HEK293 (cell line): ENCODE data around the gene CALCOCO2.

Experiments
- CTCF ChIA-PET: fragments of 350-600 bp; formaldehyde crosslinking; extraction: SDS; loops from one replicate; lab custom pipeline; 2021; ENCODE audit warnings: antibody characterized with exemption; lab: Yijun Ruan, JAX
- POLR2A ChIA-PET: fragments of 300-600 bp; formaldehyde crosslinking; extraction: SDS; loops from one replicate; lab custom pipeline; 2020; ENCODE audit warnings: antibody characterized with exemption, inconsistent platforms; lab: Yijun Ruan, JAX
- H3K27ac ChIP-seq: fragments of 200-500 bp; sonication (Bioruptor generic); 2 replicates; pipeline ENCODE4 v1.5.1; 2014; ENCODE audit warnings: low read depth, low read length, control low read depth, inconsistent platforms; ENCODE audit errors: extremely low read depth
- H3K36me3 ChIP-seq, 2 experiments: fragments of 200-500 bp in 1 of 2; sonication (Bioruptor generic) in 1 of 2; 1 replicate in 1 of 2; 2 replicates in 1 of 2; pipeline ENCODE4 v1.5.1; 2014 to 2017; ENCODE audit warnings: inconsistent platforms in 2 of 2, low read length in 2 of 2; ENCODE audit not compliant: control insufficient read depth in 2 of 2, insufficient read depth in 1 of 2
- H3K4me1 ChIP-seq: fragments of 200-500 bp; sonication (Bioruptor generic); 2 replicates; pipeline ENCODE4 v1.5.1; 2014; ENCODE audit warnings: mild to moderate bottlenecking, low read length, inconsistent platforms; ENCODE audit not compliant: control insufficient read depth, insufficient read depth
- H3K4me3 ChIP-seq: 2 replicates; pipeline ENCODE4 v1.5.1; 2011; ENCODE audit warnings: low read depth, mild to moderate bottlenecking, control low read depth, low read length, moderate library complexity
- H3K9me3 ChIP-seq: fragments of 200-500 bp; sonication (Bioruptor generic); 2 replicates; pipeline ENCODE4 v1.5.1; 2014; ENCODE audit warnings: low read depth, low read length, inconsistent platforms; ENCODE audit not compliant: control insufficient read depth, insufficient read depth
- BCL11A ChIP-seq: fragments of 450-650 bp; formaldehyde crosslinking; IDR thresholded peaks from 2 replicates; pipeline ENCODE4 v1.5.1; 2016; ENCODE audit warnings: low read depth, missing biosample characterization, missing genetic modification characterization
- GLIS1 ChIP-seq: fragments of 450-650 bp; formaldehyde crosslinking; IDR thresholded peaks from 2 replicates; pipeline ENCODE4 v1.5.1; 2016; ENCODE audit warnings: missing biosample characterization, missing genetic modification characterization
- HOXA7 ChIP-seq: sonication (generic); formaldehyde crosslinking; IDR thresholded peaks from 2 replicates; pipeline ENCODE4 v1.8.1; 2022; ENCODE audit warnings: missing genetic modification reagents, borderline replicate concordance
- IKZF3 ChIP-seq: fragments of 450-650 bp; IDR thresholded peaks from 2 replicates; pipeline ENCODE4 v1.5.0; 2018; ENCODE audit warnings: missing biosample characterization, mild to moderate bottlenecking, missing genetic modification characterization, moderate library complexity
- KLF16 ChIP-seq: fragments of 450-650 bp; formaldehyde crosslinking; IDR thresholded peaks from 2 replicates; pipeline ENCODE4 v1.5.1; 2017; ENCODE audit warnings: missing biosample characterization, missing genetic modification characterization
- KLF8 ChIP-seq: fragments of 450-650 bp; formaldehyde crosslinking; IDR thresholded peaks from 2 replicates; pipeline ENCODE4 v1.5.1; 2016; ENCODE audit warnings: missing biosample characterization, missing genetic modification characterization
- PRDM1 ChIP-seq: fragments of 450-650 bp; formaldehyde crosslinking; IDR thresholded peaks from 2 replicates; pipeline ENCODE4; 2016; ENCODE audit warnings: missing biosample characterization, missing genetic modification characterization
- RBAK ChIP-seq: fragments of 450-650 bp; formaldehyde crosslinking; IDR thresholded peaks from 2 replicates; pipeline ENCODE4 v1.5.1; 2016; ENCODE audit warnings: missing biosample characterization, missing genetic modification characterization
- ZBTB48 ChIP-seq: fragments of 450-650 bp; formaldehyde crosslinking; IDR thresholded peaks from 2 replicates; pipeline ENCODE4 v1.5.1; 2016; ENCODE audit warnings: missing biosample characterization, missing genetic modification characterization
- ZBTB8A ChIP-seq: fragments of 450-650 bp; formaldehyde crosslinking; IDR thresholded peaks from 2 replicates; pipeline ENCODE4 v1.5.1; 2016; ENCODE audit warnings: missing biosample characterization, missing genetic modification characterization
- ZEB2 ChIP-seq: fragments of 450-650 bp; formaldehyde crosslinking; IDR thresholded peaks from 2 replicates; pipeline ENCODE4 v1.5.1; 2016; ENCODE audit warnings: missing biosample characterization, missing genetic modification characterization
- ZFHX2 ChIP-seq: fragments of 450-650 bp; formaldehyde crosslinking; conservative IDR thresholded peaks from 2 replicates; pipeline ENCODE4 v1.5.1; 2016; ENCODE audit warnings: missing biosample characterization, missing genetic modification characterization
- ZFP69B ChIP-seq: fragments of 450-650 bp; formaldehyde crosslinking; IDR thresholded peaks from 2 replicates; pipeline ENCODE4 v1.5.1; 2016; ENCODE audit warnings: missing biosample characterization, missing genetic modification characterization
- ZNF10 ChIP-seq: fragments of 450-650 bp; formaldehyde crosslinking; IDR thresholded peaks from 2 replicates; pipeline ENCODE4 v1.5.1; 2017; ENCODE audit warnings: missing biosample characterization, missing genetic modification characterization
- ZNF132 ChIP-seq: fragments of 450-650 bp; formaldehyde crosslinking; IDR thresholded peaks from 2 replicates; pipeline ENCODE4 v1.5.1; 2017; ENCODE audit warnings: missing biosample characterization, missing genetic modification characterization, borderline replicate concordance
- ZNF146 ChIP-seq: fragments of 450-650 bp; formaldehyde crosslinking; IDR thresholded peaks from 2 replicates; pipeline ENCODE4 v1.5.1; 2016; ENCODE audit warnings: missing biosample characterization, missing genetic modification characterization
- ZNF175 ChIP-seq: fragments of 450-650 bp; formaldehyde crosslinking; IDR thresholded peaks from 2 replicates; pipeline ENCODE4 v1.5.1; 2016; ENCODE audit warnings: missing biosample characterization, missing genetic modification characterization
- ZNF223 ChIP-seq: fragments of 450-650 bp; formaldehyde crosslinking; IDR thresholded peaks from 2 replicates; pipeline ENCODE4 v1.5.1; 2016; ENCODE audit warnings: missing biosample characterization, missing genetic modification characterization
- ZNF23 ChIP-seq: fragments of 450-650 bp; formaldehyde crosslinking; IDR thresholded peaks from 2 replicates; pipeline ENCODE4 v1.5.1; 2016; ENCODE audit warnings: missing biosample characterization, missing genetic modification characterization, borderline replicate concordance
- ZNF473 ChIP-seq: fragments of 450-650 bp; formaldehyde crosslinking; IDR thresholded peaks from 2 replicates; pipeline ENCODE4 v1.5.1; 2017; ENCODE audit warnings: missing biosample characterization, missing genetic modification characterization
- ZNF544 ChIP-seq: fragments of 450-650 bp; formaldehyde crosslinking; IDR thresholded peaks from 2 replicates; pipeline ENCODE4 v1.5.0; 2017; ENCODE audit warnings: missing biosample characterization, missing genetic modification characterization
- ZNF549 ChIP-seq: fragments of 450-650 bp; IDR thresholded peaks from 2 replicates; pipeline ENCODE4 v1.5.1; 2018; ENCODE audit warnings: missing biosample characterization, missing genetic modification characterization, mild to moderate bottlenecking, inconsistent platforms, moderate library complexity
- ZNF558 ChIP-seq: fragments of 450-650 bp; formaldehyde crosslinking; IDR thresholded peaks from 2 replicates; pipeline ENCODE4 v1.5.1; 2016; ENCODE audit warnings: missing biosample characterization, missing genetic modification characterization
- ZNF561 ChIP-seq: fragments of 450-650 bp; IDR thresholded peaks from 2 replicates; pipeline ENCODE4 v1.5.1; 2018; ENCODE audit warnings: missing biosample characterization, missing genetic modification characterization, borderline replicate concordance
- ZNF629 ChIP-seq: fragments of 450-650 bp; formaldehyde crosslinking; IDR thresholded peaks from 2 replicates; pipeline ENCODE4 v1.5.1; 2017; ENCODE audit warnings: missing biosample characterization, missing genetic modification characterization
- ZNF670 ChIP-seq: fragments of 450-650 bp; formaldehyde crosslinking; IDR thresholded peaks from 2 replicates; pipeline ENCODE4 v1.5.1; 2016; ENCODE audit warnings: missing biosample characterization, missing genetic modification characterization, low read depth
- ZNF843 ChIP-seq: fragments of 450-650 bp; formaldehyde crosslinking; IDR thresholded peaks from 2 replicates; pipeline ENCODE4 v1.5.1; 2016; ENCODE audit warnings: missing biosample characterization, missing genetic modification characterization
- ZXDB ChIP-seq: fragments of 450-650 bp; formaldehyde crosslinking; IDR thresholded peaks from 2 replicates; pipeline ENCODE4 v1.5.1; 2016; ENCODE audit warnings: missing biosample characterization, missing genetic modification characterization
- TF ChIP-seq, protein P1 (sequence below): fragments of 450-650 bp; formaldehyde crosslinking; IDR thresholded peaks from 2 replicates; pipeline ENCODE4 v1.5.1; 2016; ENCODE audit warnings: missing biosample characterization, missing genetic modification characterization
- TF ChIP-seq, protein P2 (sequence below): fragments of 450-650 bp; formaldehyde crosslinking; IDR thresholded peaks from 2 replicates; pipeline ENCODE4 v1.5.1; 2016; ENCODE audit warnings: missing biosample characterization, missing genetic modification characterization
- TF ChIP-seq, protein P3 (sequence below): fragments of 450-650 bp; formaldehyde crosslinking; IDR thresholded peaks from 2 replicates; pipeline ENCODE4 v1.5.1; 2016; ENCODE audit warnings: missing biosample characterization, missing genetic modification characterization
- TF ChIP-seq, protein P4 (sequence below): fragments of 450-650 bp; formaldehyde crosslinking; IDR thresholded peaks from 2 replicates; pipeline ENCODE4 v1.5.1; 2016; ENCODE audit warnings: missing biosample characterization, missing genetic modification characterization

Gene CALCOCO2

DNA sequence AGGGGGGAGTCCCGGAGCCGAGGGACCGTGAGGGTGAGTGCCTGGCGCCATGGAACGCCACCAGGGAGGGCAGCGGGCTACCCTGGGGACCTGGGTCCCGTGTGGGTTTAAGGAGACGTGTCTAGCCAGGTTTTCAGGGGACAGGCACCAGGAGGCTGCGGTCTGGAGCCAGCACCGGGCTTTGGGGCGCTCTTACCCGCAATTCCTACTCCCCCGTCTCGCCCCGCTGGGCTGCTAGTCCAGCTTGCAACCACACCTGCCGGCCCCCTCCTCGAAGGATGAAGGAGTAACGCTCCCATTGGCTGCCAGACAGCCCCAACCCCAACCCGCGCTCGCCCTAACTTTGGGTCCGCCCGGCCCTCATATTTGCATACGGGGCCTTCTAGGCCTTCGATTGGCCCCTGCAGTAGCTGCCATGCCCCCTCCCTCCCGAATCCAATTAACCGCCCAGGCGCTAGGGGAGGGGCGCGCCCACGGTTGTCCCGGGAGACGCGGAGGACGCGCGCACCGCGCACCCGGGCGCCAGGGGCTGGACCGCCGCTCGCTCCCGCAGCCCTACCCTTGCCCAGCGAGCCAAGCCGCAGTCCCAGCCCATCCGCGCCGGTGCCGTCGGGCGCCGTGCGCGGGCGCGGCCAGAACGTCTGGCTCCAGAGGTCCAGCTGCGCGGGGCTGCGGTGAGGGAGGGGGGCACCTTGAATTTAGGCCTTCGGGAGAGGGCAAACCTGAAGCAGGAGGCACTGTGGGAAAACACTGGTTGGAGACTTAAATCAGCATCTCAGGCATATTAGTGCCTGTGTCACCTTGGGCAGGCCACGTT lies 13.9 kb upstream of the CALCOCO2 start, which contains the start of gene TTLL6:
TTLL6 (minus strand) TSS at position 456 of the 817 bp plus-strand sequence; CDS start at position 299, 157 bp downstream.
- ChIA-PET CTCF (interaction anchor here (0.5 to 14.2 kb wide), 16 partner anchors 9 to 139 kb away, joined by 3 to 387 read pairs (median 4); partner anchors contain the start of gene PRAC2), POLR2A (interaction anchor here (0.9 to 2.1 kb wide), 5 partner anchors 17 to 180 kb away, joined by 3 to 7 read pairs (median 3); partner anchors contain the start of gene ATP5MC1)
- Histone ChIP-seq H3K4me3 (peak within 1 kb of the TSS; percentile 43), H3K4me1 (peaks cover 4% of the 10 kb centered on the region), H3K9me3 (no peaks in the 10 kb centered on the region), H3K27ac (no peak within 1 kb of the TSS; the same call in 1 of the 2 replicates), H3K36me3 (no peaks in the 10 kb centered on the region)
- TF ChIP-seq ZFHX2 (peak; percentile 90), ZNF549 (tag by site-specific recombination) (no peak), ZNF223 (tag by site-specific recombination) (peak; percentile 91), ZNF843 (0 out of 2 replicates have a peak, but pooled peaks have one; percentile 10), ZNF132 (tag by site-specific recombination) (no peak), ZEB2 (tag by site-specific recombination) (peak; percentile 42), KLF8 (tag by site-specific recombination) (peak; percentile 72), ZFP69B (tag by site-specific recombination) (no peak), IKZF3 (tag by site-specific recombination) (0 out of 2 replicates have a peak, but pooled peaks have one; percentile 15), GLIS1 (tag by site-specific recombination) (peak; percentile 50; the same call in 1 of the 2 replicates), ZNF629 (tag by site-specific recombination) (no peak; the same call in 1 of the 2 replicates), KLF16 (tag by site-specific recombination) (0 out of 2 replicates have a peak, but pooled peaks have one; percentile 29), ZXDB (tag by site-specific recombination) (no peak; the same call in 1 of the 2 replicates), ZNF544 (no peak), ZBTB48 (peak; percentile 91), ZNF473 (tag by site-specific recombination) (no peak), ZNF146 (no peak), ZNF175 (no peak), PRDM1 (tag by site-specific recombination) (no peak), ZNF23 (tag by site-specific recombination) (no peak), ZNF558 (no peak), ZNF10 (tag by site-specific recombination) (no peak), HOXA7 (CRISPR knock-in tag) (no peak), ZNF670 (no peak), BCL11A (tag by site-specific recombination) (no peak), ZBTB8A (tag by site-specific recombination) (peak; percentile 64), ZNF561 (tag by site-specific recombination) (peak; percentile 74), RBAK (tag by site-specific recombination) (no peak)
- TF ChIP-seq, protein P1, sequence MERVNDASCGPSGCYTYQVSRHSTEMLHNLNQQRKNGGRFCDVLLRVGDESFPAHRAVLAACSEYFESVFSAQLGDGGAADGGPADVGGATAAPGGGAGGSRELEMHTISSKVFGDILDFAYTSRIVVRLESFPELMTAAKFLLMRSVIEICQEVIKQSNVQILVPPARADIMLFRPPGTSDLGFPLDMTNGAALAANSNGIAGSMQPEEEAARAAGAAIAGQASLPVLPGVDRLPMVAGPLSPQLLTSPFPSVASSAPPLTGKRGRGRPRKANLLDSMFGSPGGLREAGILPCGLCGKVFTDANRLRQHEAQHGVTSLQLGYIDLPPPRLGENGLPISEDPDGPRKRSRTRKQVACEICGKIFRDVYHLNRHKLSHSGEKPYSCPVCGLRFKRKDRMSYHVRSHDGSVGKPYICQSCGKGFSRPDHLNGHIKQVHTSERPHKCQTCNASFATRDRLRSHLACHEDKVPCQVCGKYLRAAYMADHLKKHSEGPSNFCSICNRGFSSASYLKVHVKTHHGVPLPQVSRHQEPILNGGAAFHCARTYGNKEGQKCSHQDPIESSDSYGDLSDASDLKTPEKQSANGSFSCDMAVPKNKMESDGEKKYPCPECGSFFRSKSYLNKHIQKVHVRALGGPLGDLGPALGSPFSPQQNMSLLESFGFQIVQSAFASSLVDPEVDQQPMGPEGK (tag by site-specific recombination): peak; percentile 95
- TF ChIP-seq, protein P2, sequence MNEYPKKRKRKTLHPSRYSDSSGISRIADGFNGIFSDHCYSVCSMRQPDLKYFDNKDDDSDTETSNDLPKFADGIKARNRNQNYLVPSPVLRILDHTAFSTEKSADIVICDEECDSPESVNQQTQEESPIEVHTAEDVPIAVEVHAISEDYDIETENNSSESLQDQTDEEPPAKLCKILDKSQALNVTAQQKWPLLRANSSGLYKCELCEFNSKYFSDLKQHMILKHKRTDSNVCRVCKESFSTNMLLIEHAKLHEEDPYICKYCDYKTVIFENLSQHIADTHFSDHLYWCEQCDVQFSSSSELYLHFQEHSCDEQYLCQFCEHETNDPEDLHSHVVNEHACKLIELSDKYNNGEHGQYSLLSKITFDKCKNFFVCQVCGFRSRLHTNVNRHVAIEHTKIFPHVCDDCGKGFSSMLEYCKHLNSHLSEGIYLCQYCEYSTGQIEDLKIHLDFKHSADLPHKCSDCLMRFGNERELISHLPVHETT: peak; percentile 7; the same call in 1 of the 2 replicates
- TF ChIP-seq, protein P3, sequence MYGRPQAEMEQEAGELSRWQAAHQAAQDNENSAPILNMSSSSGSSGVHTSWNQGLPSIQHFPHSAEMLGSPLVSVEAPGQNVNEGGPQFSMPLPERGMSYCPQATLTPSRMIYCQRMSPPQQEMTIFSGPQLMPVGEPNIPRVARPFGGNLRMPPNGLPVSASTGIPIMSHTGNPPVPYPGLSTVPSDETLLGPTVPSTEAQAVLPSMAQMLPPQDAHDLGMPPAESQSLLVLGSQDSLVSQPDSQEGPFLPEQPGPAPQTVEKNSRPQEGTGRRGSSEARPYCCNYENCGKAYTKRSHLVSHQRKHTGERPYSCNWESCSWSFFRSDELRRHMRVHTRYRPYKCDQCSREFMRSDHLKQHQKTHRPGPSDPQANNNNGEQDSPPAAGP (tag by site-specific recombination): peak; percentile 50
- TF ChIP-seq, protein P4, sequence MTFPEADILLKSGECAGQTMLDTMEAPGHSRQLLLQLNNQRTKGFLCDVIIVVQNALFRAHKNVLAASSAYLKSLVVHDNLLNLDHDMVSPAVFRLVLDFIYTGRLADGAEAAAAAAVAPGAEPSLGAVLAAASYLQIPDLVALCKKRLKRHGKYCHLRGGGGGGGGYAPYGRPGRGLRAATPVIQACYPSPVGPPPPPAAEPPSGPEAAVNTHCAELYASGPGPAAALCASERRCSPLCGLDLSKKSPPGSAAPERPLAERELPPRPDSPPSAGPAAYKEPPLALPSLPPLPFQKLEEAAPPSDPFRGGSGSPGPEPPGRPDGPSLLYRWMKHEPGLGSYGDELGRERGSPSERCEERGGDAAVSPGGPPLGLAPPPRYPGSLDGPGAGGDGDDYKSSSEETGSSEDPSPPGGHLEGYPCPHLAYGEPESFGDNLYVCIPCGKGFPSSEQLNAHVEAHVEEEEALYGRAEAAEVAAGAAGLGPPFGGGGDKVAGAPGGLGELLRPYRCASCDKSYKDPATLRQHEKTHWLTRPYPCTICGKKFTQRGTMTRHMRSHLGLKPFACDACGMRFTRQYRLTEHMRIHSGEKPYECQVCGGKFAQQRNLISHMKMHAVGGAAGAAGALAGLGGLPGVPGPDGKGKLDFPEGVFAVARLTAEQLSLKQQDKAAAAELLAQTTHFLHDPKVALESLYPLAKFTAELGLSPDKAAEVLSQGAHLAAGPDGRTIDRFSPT (tag by site-specific recombination): no peak
